22Rv1 (cell line): ENCODE results near the gene RSKR.
A peak's percentile ranks its signal among the peaks of the same experiment; 100 is the strongest.
"Not testable (repeated sequence)": the region's sequence is repeated elsewhere in the genome, so short reads cannot be mapped to it uniquely, and the experiment has no call there.

ENCODE experiments used
- H3K27ac ChIP-seq: fragments of 450-650 bp; 2 replicates; pipeline ENCODE4 v1.5.1; 2017
- CTCF ChIP-seq: fragments of 450-650 bp; IDR thresholded peaks from 2 replicates; pipeline ENCODE4 v1.5.1; 2017; ENCODE audit warnings: mild to moderate bottlenecking
- ZFX ChIP-seq: fragments of 450-650 bp; IDR thresholded peaks from 2 replicates; pipeline ENCODE4 v1.6.1; 2017; ENCODE audit warnings: antibody characterized with exemption, borderline replicate concordance

The RSKR gene

GRCh38 chr17:28613931-28614381, at the start of gene RSKR:
Gene RSKR, minus strand, starts transcription at chr17:28614185. Its CDS starts 24 bp downstream, at chr17:28614161.
- no peak within 1 kb of the TSS for H3K27ac ChIP-seq
- TF ChIP-seq CTCF (no peak), ZFX (no peak)

GRCh38 chr17:28663723-28664122, 49.7 kb upstream of the RSKR start:
- TF ChIP-seq CTCF (no peak), ZFX (no peak)
- H3K27ac ChIP-seq: no peak overlapping the region

GRCh38 chr17:28662527-28662829, 48.5 kb upstream of the RSKR start:
- no peak for TF ChIP-seq ZFX
- TF ChIP-seq CTCF: no peak
- H3K27ac ChIP-seq: peak overlapping the region; percentile 91

- TF ChIP-seq ZFX: no peak
- no peak for TF ChIP-seq CTCF
- peak within 1 kb of the TSS; percentile 91 for H3K27ac ChIP-seq
Observed at GRCh38 chr17:28661635-28662526, 47.9 kb upstream of the RSKR start, which contains the start of the genes SDF2 and SUPT6H. Gene SDF2, minus strand, starts transcription at chr17:28661906. Its CDS starts 30 bp downstream, at chr17:28661876. Gene SUPT6H, plus strand, starts transcription at chr17:28662205. Its CDS starts 11,197 bp downstream, at chr17:28673402.

- not testable (repeated sequence) for H3K27ac ChIP-seq
Observed at GRCh38 chr17:28659497-28659881, 45.5 kb upstream of the RSKR start.

- not testable (repeated sequence) for H3K27ac ChIP-seq
Observed at GRCh38 chr17:28658766-28659496, 44.9 kb upstream of the RSKR start.

- H3K27ac ChIP-seq: not testable (repeated sequence)
Observed at GRCh38 chr17:28658342-28658741, 44.4 kb upstream of the RSKR start.

GRCh38 chr17:28657756-28658155, 43.8 kb upstream of the RSKR start:
- no peak overlapping the region for H3K27ac ChIP-seq
- TF ChIP-seq CTCF: no peak
- TF ChIP-seq ZFX: no peak
